HUDEP-2 (cell line): ENCODE data around the gene IL22RA2.

ENCODE experiments used
- DNase-seq, 76 experiments: peaks; one replicate each; lab custom pipeline; 2025; ENCODE audit not compliant: unreplicated experiment in 76 of 76; lab: John Stamatoyannopoulos, UW

The IL22RA2 gene

GRCh38 chr6:137167702-137168377, 5.6 kb downstream of the IL22RA2 start:
- no peak for DNase-seq

GRCh38 chr6:137166247-137167098, 7.0 kb downstream of the IL22RA2 start:
- DNase-seq: peak in 1 of 76 experiments; percentile 10

GRCh38 chr6:137165375-137166246, 7.8 kb downstream of the IL22RA2 start:
- DNase-seq: peak in 26 of 76 experiments; percentile 3 to 68 (median 23)

GRCh38 chr6:137163732-137164318, 9.6 kb downstream of the IL22RA2 start:
- DNase-seq: no peak

- DNase-seq: no peak
These were observed 10.6 kb downstream of the IL22RA2 start for GRCh38 chr6:137162692-137163306.

GRCh38 chr6:137161949-137162348, 11.5 kb downstream of the IL22RA2 start:
- no peak for DNase-seq

- no peak for DNase-seq
These were observed 12.7 kb downstream of the IL22RA2 start for GRCh38 chr6:137160763-137161162.

- DNase-seq: no peak
These were observed 13.5 kb downstream of the IL22RA2 start for GRCh38 chr6:137159912-137160311.

- DNase-seq: no peak
These were observed 15.8 kb downstream of the IL22RA2 start for GRCh38 chr6:137157601-137158000.

GRCh38 chr6:137156650-137157049, 16.8 kb downstream of the IL22RA2 start:
- DNase-seq: no peak

- DNase-seq: no peak
These were observed 17.6 kb downstream of the IL22RA2 start for GRCh38 chr6:137155830-137156229.

GRCh38 chr6:137150072-137150471, 23.4 kb downstream of the IL22RA2 start:
- DNase-seq: no peak

GRCh38 chr6:137149035-137149393, 24.4 kb downstream of the IL22RA2 start:
- no peak for DNase-seq

- no peak for DNase-seq
These were observed 25.0 kb downstream of the IL22RA2 start for GRCh38 chr6:137148306-137149034.

GRCh38 chr6:137147195-137147594, 26.2 kb downstream of the IL22RA2 start:
- no peak for DNase-seq

- DNase-seq: no peak
These were observed 27.2 kb downstream of the IL22RA2 start for GRCh38 chr6:137146206-137146605.

- no peak for DNase-seq
These were observed 28.0 kb downstream of the IL22RA2 start for GRCh38 chr6:137145421-137145820.

- DNase-seq: peak in 1 of 76 experiments; percentile 13
These were observed 37.4 kb downstream of the IL22RA2 start for GRCh38 chr6:137136065-137136464.

- DNase-seq: no peak
These were observed 39.0 kb downstream of the IL22RA2 start for GRCh38 chr6:137134483-137134882.

GRCh38 chr6:137133122-137133521, 40.3 kb downstream of the IL22RA2 start:
- DNase-seq: no peak
